OCI-LY1 (cell line): ENCODE data around the gene TBP.
A peak's percentile ranks its signal among the peaks of the same experiment; 100 is the strongest.

Experiments used
- H2AFZ ChIP-seq: fragments of 200-600 bp; sonication (generic), shearing (Covaris generic); 2 replicates; pipeline ENCODE4 v1.6.0; 2014; ENCODE audit warnings: antibody characterized with exemption, mild to moderate bottlenecking, low read length
- H3F3A ChIP-seq: fragments of 200-600 bp; sonication (generic), shearing (Covaris generic); 2 replicates; pipeline ENCODE4 v1.6.0; 2014; ENCODE audit warnings: mild to moderate bottlenecking, antibody characterized with exemption, low read length, moderate library complexity; ENCODE audit not compliant: insufficient read depth
- H3K27ac ChIP-seq: fragments of 200-600 bp; sonication (generic); 2 replicates; pipeline ENCODE4 v1.5.1; 2014; ENCODE audit warnings: low read length, mixed run types, mild to moderate bottlenecking, low read depth; ENCODE audit not compliant: poor library complexity, severe bottlenecking
- H3K27me3 ChIP-seq: fragments of 200-600 bp; sonication (generic); 2 replicates; pipeline ENCODE4 v1.6.0; 2014; ENCODE audit warnings: antibody characterized with exemption, mild to moderate bottlenecking, low read length, moderate library complexity; ENCODE audit not compliant: insufficient read depth
- H3K36me3 ChIP-seq: fragments of 200-600 bp; sonication (generic); 2 replicates; pipeline ENCODE4 v1.6.1; 2014; ENCODE audit warnings: mild to moderate bottlenecking, antibody characterized with exemption, low read length, moderate library complexity, mixed read lengths; ENCODE audit not compliant: insufficient read depth
- H3K4me1 ChIP-seq: fragments of 200-600 bp; sonication (generic); 2 replicates; pipeline ENCODE4 v1.5.1; 2014; ENCODE audit warnings: mild to moderate bottlenecking, low read length, moderate library complexity; ENCODE audit not compliant: insufficient read depth, severe bottlenecking
- H3K4me2 ChIP-seq: fragments of 200-600 bp; sonication (generic), shearing (Covaris generic); 2 replicates; pipeline ENCODE4 v1.6.1; 2014; ENCODE audit warnings: low read length
- H3K4me3 ChIP-seq: fragments of 200-600 bp; sonication (generic); 2 replicates; pipeline ENCODE4 v1.5.1; 2014; ENCODE audit warnings: low read length, low read depth, mild to moderate bottlenecking, mixed read lengths; ENCODE audit not compliant: poor library complexity, severe bottlenecking
- H3K79me2 ChIP-seq: fragments of 200-600 bp; shearing (Covaris generic); 2 replicates; pipeline ENCODE4 v1.6.1; 2016; ENCODE audit warnings: mixed run types, low read length, mixed read lengths; ENCODE audit not compliant: insufficient read depth
- H3K9ac ChIP-seq: fragments of 200-600 bp; sonication (generic), shearing (Covaris generic); 2 replicates; pipeline ENCODE4 v1.6.1; 2014; ENCODE audit warnings: mild to moderate bottlenecking, low read length, mixed read lengths
- H3K9me2 ChIP-seq: fragments of 200-600 bp; sonication (generic), shearing (Covaris generic); 2 replicates; pipeline ENCODE4 v1.6.1; 2014; ENCODE audit warnings: low read depth, mild to moderate bottlenecking, low read length, mixed read lengths
- H3K9me3 ChIP-seq: fragments of 200-600 bp; shearing (Covaris generic); 2 replicates; pipeline ENCODE4 v1.6.1; 2014; ENCODE audit warnings: low read length, mixed read lengths
- H4K20me1 ChIP-seq: fragments of 200-600 bp; sonication (generic), shearing (Covaris generic); 2 replicates; pipeline ENCODE4 v1.6.0; 2016; ENCODE audit warnings: mild to moderate bottlenecking, low read length; ENCODE audit not compliant: insufficient read depth
- CTCF ChIP-seq: fragments of 200-600 bp; sonication (generic), shearing (Covaris generic); IDR thresholded peaks from 2 replicates; pipeline ENCODE4 v1.5.1; 2017; ENCODE audit warnings: mild to moderate bottlenecking, antibody characterized with exemption, low read length, moderate library complexity, mixed read lengths
- EZH2 ChIP-seq: fragments of 200-600 bp; sonication (generic), shearing (Covaris generic); IDR thresholded peaks from 2 replicates; pipeline ENCODE4 v1.8.0; 2017; ENCODE audit warnings: borderline replicate concordance, mixed run types, mild to moderate bottlenecking, antibody characterized with exemption, low read length, moderate library complexity, mixed read lengths

TBP gene

GRCh38 chr6:170553534-170554012 is 596 bp upstream of the TBP start:
- Histone ChIP-seq H3K9ac (peak overlapping the region; percentile 88), H3K79me2 (peaks cover 71% of the 10 kb centered on the region), H3K4me2 (peak overlapping the region; percentile 95), H3K9me2 (no peaks in the 10 kb centered on the region), H3K4me1 (peaks cover 46% of the 10 kb centered on the region), H4K20me1 (0 out of 2 replicates have a peak, but pooled peaks cover 5% of the 10 kb centered on the region), H3K4me3 (peak overlapping the region; percentile 83), H3F3A (no peaks in the 10 kb centered on the region), H3K27me3 (no peaks in the 10 kb centered on the region), H3K9me3 (no peaks in the 10 kb centered on the region), H2AFZ (peak overlapping the region; percentile 98), H3K27ac (peak overlapping the region; percentile 90), H3K36me3 (peaks cover 45% of the 10 kb centered on the region)
- TF ChIP-seq EZH2 (no peak), CTCF (no peak)

- Histone ChIP-seq H3K27me3 (no peaks in the 10 kb centered on the region), H4K20me1 (no peaks in the 10 kb centered on the region), H3K9me2 (no peaks in the 10 kb centered on the region), H3K27ac (peak overlapping the region; percentile 8), H3K4me1 (peaks cover 42% of the 10 kb centered on the region), H3F3A (no peaks in the 10 kb centered on the region), H3K36me3 (peaks cover 43% of the 10 kb centered on the region), H3K79me2 (peaks cover 60% of the 10 kb centered on the region), H3K4me3 (peak overlapping the region; percentile 83), H3K9me3 (no peaks in the 10 kb centered on the region), H3K9ac (peak overlapping the region; percentile 86), H3K4me2 (peak overlapping the region; percentile 87), H2AFZ (no peak overlapping the region)
- TF ChIP-seq EZH2, result no peak
- no peak for TF ChIP-seq CTCF
These were observed 598 bp downstream of the TBP start for GRCh38 chr6:170554796-170555137.

- peaks cover 54% of the 10 kb centered on the region for H3K79me2 ChIP-seq
- H3K4me1 ChIP-seq, result peaks cover 39% of the 10 kb centered on the region
- TF ChIP-seq CTCF, result no peak
- no peak for TF ChIP-seq EZH2
- H2AFZ ChIP-seq, result no peak overlapping the region
- H3K9ac ChIP-seq, result peak overlapping the region; percentile 86
- H3K27me3 ChIP-seq, result no peaks in the 10 kb centered on the region
- peak overlapping the region; percentile 87 for H3K4me2 ChIP-seq
- peaks cover 43% of the 10 kb centered on the region for H3K36me3 ChIP-seq
- H3K9me3 ChIP-seq, result no peaks in the 10 kb centered on the region
- H3K4me3 ChIP-seq, result peak overlapping the region; percentile 83
- no peaks in the 10 kb centered on the region for H4K20me1 ChIP-seq
- no peaks in the 10 kb centered on the region for H3K9me2 ChIP-seq
- no peaks in the 10 kb centered on the region for H3F3A ChIP-seq
- no peak overlapping the region for H3K27ac ChIP-seq
These were observed 1.1 kb downstream of the TBP start for GRCh38 chr6:170555305-170555704.
